ENCODE results near the gene CAPZA2. TPM values are rescaled to one million over a fixed set of nuclear protein-coding genes. Genes with fewer than 3 reads are reported as not detected.

Gene CAPZA2
- total and polyA plus RNA-seq, 10 of the 15 experiments (the other 5 are each of a cell fraction or from before 2014, with no cell fraction given) = 50.0 to 379 (median 117) TPM

DNA sequence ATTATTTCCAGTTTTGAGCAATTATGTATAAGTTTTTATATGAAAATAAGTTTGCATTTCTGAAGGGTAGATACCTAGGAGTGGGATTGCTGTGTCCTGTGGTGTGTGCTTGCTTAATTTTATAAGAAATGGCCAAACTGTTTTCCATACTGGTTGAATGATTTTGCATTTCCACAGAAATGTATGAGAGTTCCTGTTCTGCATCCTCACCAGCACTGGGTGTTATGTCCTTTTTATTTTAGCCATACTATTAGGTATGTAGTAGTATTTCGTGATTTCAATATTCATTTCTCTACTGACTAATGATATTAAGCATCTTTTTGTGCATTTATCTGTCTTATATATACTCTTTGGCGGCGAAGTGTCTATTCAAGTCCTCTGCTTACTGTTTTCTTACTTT is 22.3 kb downstream of the CAPZA2 start:
- no peaks in the 10 kb centered on the region for H3K4me1 ChIP-seq (ENCODE audit: control insufficient read depth, insufficient read depth, low read length)
- no peak overlapping the region for H2AFZ ChIP-seq (ENCODE audit: control insufficient read depth, low read depth, low read length)
- peaks cover 3% of the 10 kb centered on the region for H3K9me3 ChIP-seq (replicated peaks; ENCODE audit: control insufficient read depth, insufficient read depth, low read length)
- ATAC-seq = no peak
- in situ Hi-C loops (cut with MboI) (no loop called here), intact Hi-C loops (cut with micrococcal nuclease; ENCODE audit: unreplicated experiment) (no loop called here)
- H3K9ac ChIP-seq (ENCODE audit: control insufficient read depth, insufficient read depth, low read length) = no peak overlapping the region
- no peaks in the 10 kb centered on the region for H3K27me3 ChIP-seq (replicated peaks in 1 of 2; ENCODE audit: control insufficient read depth in 2 of 2, insufficient read depth in 2 of 2, low read length in 1 of 2)
- H3K4me3 ChIP-seq = no peak overlapping the region
- H3K4me2 ChIP-seq (ENCODE audit: control insufficient read depth, insufficient read depth) = no peak overlapping the region
- peaks cover 49% of the 10 kb centered on the region for H3K79me2 ChIP-seq (ENCODE audit: control insufficient read depth, insufficient read depth, low read length)
- ChIA-PET POLR2A (interaction anchor here (1.2 kb wide), 1 partner anchor 12 kb away, joined by 6 read pairs; no protein-coding TSS in a partner anchor), CTCF (no interaction called here), RAD21 (ENCODE audit: unreplicated experiment) (no interaction called here), SMC1A (ENCODE audit: uncharacterized antibody, unreplicated experiment) (interaction anchor here (0.6 kb wide), 1 partner anchor 86 kb away, joined by 3 read pairs; no protein-coding TSS in a partner anchor)
- no peak for DNase-seq (ENCODE audit: low read depth, low spot score)
- H3K36me3 ChIP-seq (ENCODE audit: control insufficient read depth in 2 of 2, insufficient read depth in 2 of 2, low read length in 1 of 2) = peaks cover 0 to 7% of the 10 kb centered on the region in 2 experiments; a peak in 3 of 4 replicates
- no peak for FAIRE-seq
- no TSS peak for BruUV-seq (replicated peaks)
- TF ChIP-seq CHD2 (IDR thresholded peaks at IDR 0.05; ENCODE audit: borderline replicate concordance, low read depth, low read length) = no peak
- WGBS (ENCODE audit: insufficient coverage, insufficient replicate concordance, low lambda C conversion rate, missing lambda C conversion rate) = 99% methylated on average over 3 of the region's 3 CpGs
- no peaks in the 10 kb centered on the region; the same call in 1 of the 2 replicates for H4K20me1 ChIP-seq (ENCODE audit: control insufficient read depth, insufficient read depth)
- H3K27ac ChIP-seq (ENCODE audit: control insufficient read depth, insufficient read depth) = no peak overlapping the region

GRCh38 chr7:116885724-116886123 is 23.3 kb downstream of the CAPZA2 start:
- H3K27ac ChIP-seq (ENCODE audit: control insufficient read depth, insufficient read depth) = no peak overlapping the region
- 77% methylated on average over 2 of the region's 2 CpGs for WGBS (ENCODE audit: insufficient coverage, insufficient replicate concordance, low lambda C conversion rate, missing lambda C conversion rate)
- H3K4me2 ChIP-seq (ENCODE audit: control insufficient read depth, insufficient read depth) = no peak overlapping the region
- DNase-seq (ENCODE audit: low read depth, low spot score) = no peak
- H4K20me1 ChIP-seq (ENCODE audit: control insufficient read depth, insufficient read depth) = no peaks in the 10 kb centered on the region; the same call in 1 of the 2 replicates
- H3K27me3 ChIP-seq (replicated peaks in 1 of 2; ENCODE audit: control insufficient read depth in 2 of 2, insufficient read depth in 2 of 2, low read length in 1 of 2) = no peaks in the 10 kb centered on the region
- no peak for TF ChIP-seq NR2F1 (conservative IDR thresholded peaks at IDR 0.05)
- no peak for TF ChIP-seq SUZ12 (IDR thresholded peaks at IDR 0.05; ENCODE audit: unreplicated experiment)
- TF ChIP-seq POLR2AphosphoS2 (IDR thresholded peaks at IDR 0.05; ENCODE audit: low read depth, low read length) = no peak
- TF ChIP-seq ZBTB33 (IDR thresholded peaks at IDR 0.05) = no peak
- TF ChIP-seq DPF2 (IDR thresholded peaks at IDR 0.05) = no peak
- RAD21 ChIA-PET (ENCODE audit: unreplicated experiment) = no interaction called here
- peaks cover 3% of the 10 kb centered on the region for H3K9me3 ChIP-seq (replicated peaks; ENCODE audit: control insufficient read depth, insufficient read depth, low read length)
- H3K9ac ChIP-seq (ENCODE audit: control insufficient read depth, insufficient read depth, low read length) = no peak overlapping the region
- SMC1A ChIA-PET (ENCODE audit: uncharacterized antibody, unreplicated experiment) = interaction anchor here (1.2 to 2.1 kb wide), 3 partner anchors 9 to 20 kb away, joined by 3 to 9 read pairs (median 5); no protein-coding TSS in a partner anchor
- no peak for FAIRE-seq
- H3K79me2 ChIP-seq (ENCODE audit: control insufficient read depth, insufficient read depth, low read length) = peaks cover 49% of the 10 kb centered on the region
- H3K4me1 ChIP-seq (ENCODE audit: control insufficient read depth, insufficient read depth, low read length) = no peaks in the 10 kb centered on the region
- ATAC-seq = no peak
- no peak overlapping the region for H3K4me3 ChIP-seq
- in situ Hi-C loops (cut with MboI) = no loop called here
- peaks cover 0 to 10% of the 10 kb centered on the region in 2 experiments; a peak in 3 of 4 replicates for H3K36me3 ChIP-seq (ENCODE audit: control insufficient read depth in 2 of 2, insufficient read depth in 2 of 2, low read length in 1 of 2)
- intact Hi-C loops (cut with micrococcal nuclease; ENCODE audit: unreplicated experiment) = no loop called here
- POLR2A ChIA-PET = interaction anchor here (1.2 kb wide), 1 partner anchor 10 kb away, joined by 6 read pairs; no protein-coding TSS in a partner anchor
- H2AFZ ChIP-seq (ENCODE audit: control insufficient read depth, low read depth, low read length) = no peak overlapping the region
- CTCF ChIA-PET = no interaction called here
- no TSS peak for BruUV-seq (replicated peaks)

Data from GM12878 (cell line).